PC-9 (cell line): ENCODE measurements around the gene GLA. TPM values are rescaled to one million over a fixed set of nuclear protein-coding genes. Genes with fewer than 3 reads are reported as not detected.

ENCODE experiments used
- BruUV-seq: library from RNA; stranded (reverse); fragments of 400-500 nt; replicated peaks from 2 replicates; lab custom pipeline; 2021; lab: Mats Ljungman, UMichigan
- CTCF ChIA-PET: fragments of 300-600 bp; sonication (Branson Sonifier 250); formaldehyde crosslinking; loops from one replicate; lab custom pipeline; 2022; ENCODE audit warnings: antibody characterized with exemption; lab: Charles Lee
- POLR2A ChIA-PET: fragments of 300-600 bp; sonication (Branson Sonifier 250); formaldehyde crosslinking; loops from one replicate; lab custom pipeline; 2022; ENCODE audit warnings: antibody characterized with exemption; ENCODE audit not compliant: unreplicated experiment; lab: Charles Lee
- DNase-seq, 2 experiments: peaks; one replicate each; pipeline versions ENCODE4 v3.0.0 to v3.0.0-alpha.2; 2015 to 2022; ENCODE audit warnings: mixed read lengths in 1 of 2
- H2AFZ ChIP-seq: fragments of 200-600 bp; sonication (generic); 2 replicates; pipeline ENCODE4 v1.8.1; 2017; ENCODE audit warnings: antibody characterized with exemption
- H3F3A ChIP-seq: fragments of 200-600 bp; sonication (generic); 2 replicates; pipeline ENCODE4 v1.8.1; 2017; ENCODE audit warnings: antibody characterized with exemption, mild to moderate bottlenecking, low read depth; ENCODE audit not compliant: insufficient read depth
- H3K27ac ChIP-seq: fragments of 200-600 bp; sonication (generic); 2 replicates; pipeline ENCODE4 v1.6.1; 2016; ENCODE audit warnings: mixed run types
- H3K27me3 ChIP-seq: fragments of 200-600 bp; sonication (generic); 2 replicates; pipeline ENCODE4 v1.6.1; 2016; ENCODE audit warnings: low read depth, mixed run types; ENCODE audit not compliant: insufficient read depth
- H3K36me3 ChIP-seq: fragments of 200-600 bp; sonication (generic); 2 replicates; pipeline ENCODE4 v1.6.1; 2016; ENCODE audit warnings: low read depth, mixed run types
- H3K4me1 ChIP-seq: fragments of 200-600 bp; sonication (generic); replicated peaks from 2 replicates; pipeline ENCODE4 v1.6.1; 2016; ENCODE audit warnings: mixed run types; ENCODE audit not compliant: insufficient read depth
- H3K4me2 ChIP-seq: fragments of 200-600 bp; sonication (generic); 2 replicates; pipeline ENCODE4 v1.6.1; 2017; ENCODE audit warnings: mixed run types
- H3K4me3 ChIP-seq: fragments of 200-600 bp; sonication (generic); 2 replicates; pipeline ENCODE4 v1.6.1; 2016; ENCODE audit warnings: mixed run types
- H3K79me2 ChIP-seq: fragments of 200-600 bp; sonication (generic); 2 replicates; pipeline ENCODE4 v1.6.1; 2017; ENCODE audit warnings: low read depth, mixed run types
- H3K9me2 ChIP-seq: fragments of 200-600 bp; sonication (generic); 2 replicates; pipeline ENCODE4 v1.8.1; 2017; ENCODE audit warnings: mild to moderate bottlenecking; ENCODE audit not compliant: insufficient read depth
- H3K9me3 ChIP-seq: fragments of 200-600 bp; sonication (generic); 2 replicates; pipeline ENCODE4 v1.8.1; 2016; ENCODE audit warnings: low read depth; ENCODE audit not compliant: insufficient read depth
- H4K20me1 ChIP-seq: fragments of 200-600 bp; sonication (generic); 2 replicates; pipeline ENCODE4 v1.8.1; 2017; ENCODE audit not compliant: insufficient read depth
- EZH2 ChIP-seq: fragments of 200-600 bp; sonication (generic); IDR thresholded peaks from 2 replicates; pipeline ENCODE4 v1.8.0; 2017; ENCODE audit warnings: antibody characterized with exemption, low read depth
- intact Hi-C: fragments of 100-400 bp; cut with micrococcal nuclease; formaldehyde crosslinking; loops from one replicate; pipeline ENCODE4 v1.10.0; 2022; ENCODE audit not compliant: unreplicated experiment
- total RNA-seq: library from RNA; stranded (reverse); gene quantifications from 2 replicates; pipeline ENCODE4 v1.2.3, GENCODE V29; 2021
- TF ChIP-seq, protein P1 (sequence below): fragments of 200-600 bp; sonication (generic); conservative IDR thresholded peaks from 2 replicates; pipeline ENCODE4 v1.6.1; 2017; ENCODE audit warnings: mixed run types, antibody characterized with exemption, mild to moderate bottlenecking, moderate library complexity

GLA gene
- total RNA-seq, 1 experiment from 2014 or later, result 80.5 TPM

DNA sequence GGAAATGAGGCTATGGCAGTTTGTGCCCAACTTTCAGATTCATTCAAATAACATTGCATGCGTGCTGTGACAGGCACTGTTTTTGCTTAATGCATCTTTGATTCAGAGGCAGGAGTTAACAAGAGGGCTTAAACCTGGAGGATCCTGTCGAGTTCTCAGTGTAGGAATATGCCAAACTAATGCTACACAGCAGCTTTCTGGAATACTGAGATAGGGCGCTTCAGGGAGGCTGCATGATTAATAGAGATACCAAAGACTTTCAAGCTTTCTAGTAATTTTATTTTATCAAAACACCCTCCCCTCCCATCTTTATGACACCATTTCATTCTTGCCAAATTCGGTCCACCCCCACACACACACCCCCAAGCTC, 58.5 kb downstream of the GLA start:
- Histone ChIP-seq H3K4me2 (peak overlapping the region; percentile 86), H3K79me2 (peaks cover 35% of the 10 kb centered on the region), H3K9me3 (no peaks in the 10 kb centered on the region), H3K4me3 (peak overlapping the region; percentile 93), H4K20me1 (peaks cover 3% of the 10 kb centered on the region; the same call in 1 of the 2 replicates), H3F3A (no peaks in the 10 kb centered on the region), H3K9me2 (no peaks in the 10 kb centered on the region), H3K4me1 (peaks cover 9% of the 10 kb centered on the region; the same call in 1 of the 2 replicates), H2AFZ (peak overlapping the region; percentile 95), H3K36me3 (peaks cover 4% of the 10 kb centered on the region; the same call in 1 of the 2 replicates), H3K27me3 (no peaks in the 10 kb centered on the region), H3K27ac (no peak overlapping the region)
- BruUV-seq, result no TSS peak
- DNase-seq, result no peak
- POLR2A ChIA-PET, result interaction anchor here (0.5 kb wide), 1 partner anchor 333 kb away, joined by 8 read pairs; no protein-coding TSS in a partner anchor
- intact Hi-C loops, result loop anchor here (5.0 kb wide), 1 partner anchor 43 kb away; the partner anchor contains the start of gene RPL36A
- CTCF ChIA-PET, result no interaction called here
- no peak for TF ChIP-seq EZH2
- TF ChIP-seq, protein P1, sequence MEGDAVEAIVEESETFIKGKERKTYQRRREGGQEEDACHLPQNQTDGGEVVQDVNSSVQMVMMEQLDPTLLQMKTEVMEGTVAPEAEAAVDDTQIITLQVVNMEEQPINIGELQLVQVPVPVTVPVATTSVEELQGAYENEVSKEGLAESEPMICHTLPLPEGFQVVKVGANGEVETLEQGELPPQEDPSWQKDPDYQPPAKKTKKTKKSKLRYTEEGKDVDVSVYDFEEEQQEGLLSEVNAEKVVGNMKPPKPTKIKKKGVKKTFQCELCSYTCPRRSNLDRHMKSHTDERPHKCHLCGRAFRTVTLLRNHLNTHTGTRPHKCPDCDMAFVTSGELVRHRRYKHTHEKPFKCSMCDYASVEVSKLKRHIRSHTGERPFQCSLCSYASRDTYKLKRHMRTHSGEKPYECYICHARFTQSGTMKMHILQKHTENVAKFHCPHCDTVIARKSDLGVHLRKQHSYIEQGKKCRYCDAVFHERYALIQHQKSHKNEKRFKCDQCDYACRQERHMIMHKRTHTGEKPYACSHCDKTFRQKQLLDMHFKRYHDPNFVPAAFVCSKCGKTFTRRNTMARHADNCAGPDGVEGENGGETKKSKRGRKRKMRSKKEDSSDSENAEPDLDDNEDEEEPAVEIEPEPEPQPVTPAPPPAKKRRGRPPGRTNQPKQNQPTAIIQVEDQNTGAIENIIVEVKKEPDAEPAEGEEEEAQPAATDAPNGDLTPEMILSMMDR, result no peak

DNA sequence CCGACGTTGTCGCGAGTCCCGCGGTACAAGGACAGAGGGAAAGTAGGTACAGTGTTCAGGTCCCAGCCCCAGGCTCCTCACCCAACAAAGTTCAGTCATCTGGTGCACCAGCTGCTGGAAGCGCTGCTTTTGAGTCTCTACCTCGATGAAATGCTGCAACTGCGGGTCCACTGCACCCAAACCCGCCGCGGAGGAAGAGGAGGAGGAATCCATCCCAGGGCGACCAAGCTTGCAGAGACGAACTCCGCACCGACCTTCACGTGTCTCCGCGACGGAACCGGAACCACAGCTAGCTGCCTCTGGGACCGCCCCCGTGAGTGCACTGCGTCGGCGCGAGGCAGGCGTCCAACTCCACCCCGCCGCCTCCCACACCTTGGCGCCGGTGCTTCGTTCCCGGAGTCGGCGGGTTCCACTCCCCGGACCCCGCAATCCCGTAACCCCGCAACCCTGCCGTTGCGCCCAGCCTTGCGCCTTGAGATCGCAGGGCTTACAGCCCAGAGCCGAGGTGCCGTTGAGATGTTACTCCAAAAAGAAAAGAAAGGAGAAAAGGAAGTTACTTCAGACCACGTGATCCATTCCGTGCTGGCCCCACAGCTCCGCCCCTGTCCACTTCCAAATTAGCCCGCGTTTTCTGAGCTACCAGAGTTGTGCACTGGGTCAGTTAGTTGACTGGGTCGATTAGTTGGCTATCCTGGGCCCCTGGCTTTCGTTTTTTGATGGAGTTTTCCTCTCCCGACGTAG, 59.1 kb downstream of the GLA start, which contains the start of gene TIMM8A:
Gene TIMM8A (minus strand): TSS at position 291 of the 741 bp plus-strand sequence. CDS start 78 bp downstream, at position 213.
- POLR2A ChIA-PET, result interaction anchor here (0.5 kb wide), 1 partner anchor 332 kb away, joined by 8 read pairs; no protein-coding TSS in a partner anchor
- H3K4me2 ChIP-seq, result peak within 1 kb of the TSS; percentile 86
- peak within 1 kb of the TSS; percentile 64 for H3K27ac ChIP-seq

GRCh38 chrX:101347859-101348451, 59.8 kb downstream of the GLA start:
- peak overlapping the region; percentile 32; the same call in 1 of the 2 replicates for H3K27ac ChIP-seq
- DNase-seq, result no peak
- peaks cover 4% of the 10 kb centered on the region; the same call in 1 of the 2 replicates for H3K36me3 ChIP-seq
- no peaks in the 10 kb centered on the region for H3K9me3 ChIP-seq
- peak overlapping the region; percentile 93 for H3K4me3 ChIP-seq
- ChIA-PET POLR2A (no interaction called here), CTCF (no interaction called here)
- peak overlapping the region; percentile 95 for H2AFZ ChIP-seq
- H3K79me2 ChIP-seq, result peaks cover 35% of the 10 kb centered on the region
- BruUV-seq, result TSS peak; percentile 64
- peaks cover 3% of the 10 kb centered on the region; the same call in 1 of the 2 replicates for H4K20me1 ChIP-seq
- peaks cover 9% of the 10 kb centered on the region; the same call in 1 of the 2 replicates for H3K4me1 ChIP-seq
- H3K9me2 ChIP-seq, result no peaks in the 10 kb centered on the region
- H3F3A ChIP-seq, result no peaks in the 10 kb centered on the region
- H3K27me3 ChIP-seq, result no peaks in the 10 kb centered on the region
- intact Hi-C loops, result loop anchor here (5.0 kb wide), 1 partner anchor 44 kb away; the partner anchor contains the start of gene RPL36A
- peak overlapping the region; percentile 86 for H3K4me2 ChIP-seq
- no peak for TF ChIP-seq EZH2
- TF ChIP-seq, protein P1, result no peak

More for the DNA sequence above, 59.1 kb downstream of the GLA start, which contains the start of gene TIMM8A:
- TSS peak; percentile 96 for BruUV-seq
- CTCF ChIA-PET, result no interaction called here
- TF ChIP-seq, protein P1, result no peak
- TF ChIP-seq EZH2, result no peak
- H3K27me3 ChIP-seq, result no peaks in the 10 kb centered on the region
- DNase-seq, result peak; percentile 62 to 74
- peaks cover 4% of the 10 kb centered on the region; the same call in 1 of the 2 replicates for H3K36me3 ChIP-seq
- H3K4me1 ChIP-seq, result peaks cover 9% of the 10 kb centered on the region; the same call in 1 of the 2 replicates
- H4K20me1 ChIP-seq, result peaks cover 3% of the 10 kb centered on the region; the same call in 1 of the 2 replicates
- H3K79me2 ChIP-seq, result peaks cover 35% of the 10 kb centered on the region
- no peaks in the 10 kb centered on the region for H3K9me2 ChIP-seq
- H2AFZ ChIP-seq, result peak within 1 kb of the TSS; percentile 95
- H3K9me3 ChIP-seq, result no peaks in the 10 kb centered on the region
- peak within 1 kb of the TSS; percentile 93 for H3K4me3 ChIP-seq
- H3F3A ChIP-seq, result no peaks in the 10 kb centered on the region
- intact Hi-C loops, result loop anchor here (5.0 kb wide), 1 partner anchor 44 kb away; the partner anchor contains the start of gene RPL36A
